ENCODE measurements around the gene AUTS2.

AUTS2 gene

DNA sequence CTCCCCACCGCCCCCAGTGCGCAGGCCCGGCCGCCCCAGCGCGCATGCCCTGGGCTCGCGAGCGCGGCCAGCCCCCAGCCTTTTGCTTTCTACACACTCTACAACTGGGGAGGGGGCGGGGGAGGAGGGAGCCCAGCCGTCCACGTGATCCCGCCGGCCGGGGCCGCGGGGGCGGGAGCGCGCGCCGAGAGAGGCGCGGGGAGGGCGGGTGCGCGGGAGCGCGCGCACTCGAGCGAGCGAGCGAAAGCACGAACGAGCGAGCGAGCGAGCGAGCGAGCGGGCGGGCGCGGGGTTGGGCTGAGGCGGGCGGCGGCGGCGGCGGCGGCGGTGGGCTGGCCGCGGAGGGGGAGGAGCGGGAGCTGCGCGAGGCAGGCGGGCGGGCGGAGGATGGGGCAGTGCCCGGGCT lies at the start of gene AUTS2:
Gene AUTS2, plus strand, starts transcription at position 395 of the 406 bp plus-strand sequence. CDS start 1,179 bp downstream, outside the sequence.
- ChIA-PET POLR2A (no interaction called here), CTCF (no interaction called here)
- peak; percentile 21 for DNase-seq (ENCODE audit: low read depth, low spot score)
- TF ChIP-seq, protein P1, sequence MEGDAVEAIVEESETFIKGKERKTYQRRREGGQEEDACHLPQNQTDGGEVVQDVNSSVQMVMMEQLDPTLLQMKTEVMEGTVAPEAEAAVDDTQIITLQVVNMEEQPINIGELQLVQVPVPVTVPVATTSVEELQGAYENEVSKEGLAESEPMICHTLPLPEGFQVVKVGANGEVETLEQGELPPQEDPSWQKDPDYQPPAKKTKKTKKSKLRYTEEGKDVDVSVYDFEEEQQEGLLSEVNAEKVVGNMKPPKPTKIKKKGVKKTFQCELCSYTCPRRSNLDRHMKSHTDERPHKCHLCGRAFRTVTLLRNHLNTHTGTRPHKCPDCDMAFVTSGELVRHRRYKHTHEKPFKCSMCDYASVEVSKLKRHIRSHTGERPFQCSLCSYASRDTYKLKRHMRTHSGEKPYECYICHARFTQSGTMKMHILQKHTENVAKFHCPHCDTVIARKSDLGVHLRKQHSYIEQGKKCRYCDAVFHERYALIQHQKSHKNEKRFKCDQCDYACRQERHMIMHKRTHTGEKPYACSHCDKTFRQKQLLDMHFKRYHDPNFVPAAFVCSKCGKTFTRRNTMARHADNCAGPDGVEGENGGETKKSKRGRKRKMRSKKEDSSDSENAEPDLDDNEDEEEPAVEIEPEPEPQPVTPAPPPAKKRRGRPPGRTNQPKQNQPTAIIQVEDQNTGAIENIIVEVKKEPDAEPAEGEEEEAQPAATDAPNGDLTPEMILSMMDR (IDR thresholded peaks at IDR 0.05; ENCODE audit: insufficient read depth, low read length, missing control alignments) = no peak
- peak within 1 kb of the TSS; percentile 82 for H3K4me3 ChIP-seq (ENCODE audit: low read depth, low read length)

DNA sequence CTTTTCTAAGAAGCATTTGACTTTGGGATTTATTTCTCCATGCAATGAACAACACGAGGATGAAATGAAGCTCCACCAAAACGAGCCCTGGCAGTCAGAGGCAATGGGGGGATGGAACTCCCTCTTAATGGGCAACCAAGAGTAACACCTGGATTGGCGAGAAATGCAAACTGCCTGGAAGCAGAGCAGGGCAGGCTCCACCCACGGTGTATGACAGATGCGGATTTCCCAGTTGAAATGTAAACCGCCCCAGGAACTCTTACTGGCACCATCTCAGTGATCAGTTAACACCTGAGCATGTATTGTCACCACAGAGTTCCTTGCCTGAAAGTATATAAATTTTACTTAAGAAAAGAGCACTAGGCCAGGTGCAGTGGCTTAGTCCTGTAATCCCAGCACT lies 47.3 kb upstream of the AUTS2 start:
- ChIA-PET CTCF (interaction anchor here (0.6 kb wide), 1 partner anchor 14 kb away, joined by 3 read pairs; no protein-coding TSS in a partner anchor), POLR2A (no interaction called here)
- H3K4me3 ChIP-seq (ENCODE audit: low read depth, low read length) = no peak overlapping the region
- DNase-seq (ENCODE audit: low read depth, low spot score) = no peak
- TF ChIP-seq, protein P1 (IDR thresholded peaks at IDR 0.05; ENCODE audit: insufficient read depth, low read length, missing control alignments) = no peak

DNA sequence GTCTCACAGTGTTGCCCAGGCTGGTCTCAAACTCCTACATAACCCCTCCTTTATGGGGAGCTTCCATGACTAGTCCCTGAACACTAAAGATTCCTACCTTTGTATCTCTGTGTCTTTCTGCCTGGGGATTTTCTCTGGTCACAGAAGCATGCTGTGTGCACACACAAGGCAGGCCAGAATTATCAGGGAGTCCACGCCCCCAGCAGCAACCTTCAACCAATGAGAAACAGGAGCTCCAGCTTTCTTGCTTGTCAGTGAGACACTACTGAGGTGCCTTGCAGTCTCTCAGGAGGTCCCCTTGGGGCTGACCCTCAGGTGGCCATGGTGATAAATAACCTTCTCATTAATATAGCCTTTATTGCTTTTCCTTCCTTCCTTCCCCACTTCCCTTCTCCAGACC lies 45.1 kb upstream of the AUTS2 start:
- no peak for DNase-seq (ENCODE audit: low read depth, low spot score)
- POLR2A ChIA-PET = no interaction called here
- CTCF ChIA-PET = no interaction called here

DNA sequence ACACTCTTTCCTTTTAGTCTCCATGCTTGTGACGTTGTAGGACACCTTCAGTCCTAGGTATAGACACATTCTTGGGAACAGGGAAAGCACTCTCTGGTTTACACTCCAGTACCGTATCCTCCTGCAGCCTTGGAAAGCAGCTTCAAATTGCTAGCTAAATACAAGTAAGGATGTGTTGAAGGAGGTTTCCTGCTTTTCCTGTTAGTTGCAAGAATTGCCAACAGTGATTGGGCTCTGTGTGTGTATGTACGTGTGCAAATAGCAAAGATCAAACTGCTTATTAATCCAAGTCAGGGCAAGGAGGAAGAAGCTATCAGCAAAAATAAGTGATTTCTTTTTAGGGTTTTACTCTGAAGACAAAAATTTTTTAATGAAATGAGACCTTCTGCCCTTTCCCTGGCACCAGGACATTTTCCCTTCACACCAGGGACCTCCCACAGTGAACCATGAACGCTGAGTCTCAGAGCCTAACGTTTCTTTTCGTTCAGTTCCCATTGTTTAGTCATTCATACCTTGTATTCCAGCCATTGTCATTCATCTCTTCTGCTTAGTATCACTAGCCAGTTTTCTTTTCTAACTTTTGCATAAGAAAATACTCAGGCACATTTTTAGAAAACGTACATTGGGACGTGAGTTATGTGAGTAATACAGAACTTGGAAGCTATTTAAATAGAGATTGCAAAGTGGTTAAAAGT lies 36.9 kb upstream of the AUTS2 start:
- CTCF ChIA-PET = no interaction called here
- POLR2A ChIA-PET = interaction anchor here (0.7 kb wide), 1 partner anchor 25 kb away, joined by 6 read pairs; no protein-coding TSS in a partner anchor
- H3K4me3 ChIP-seq (ENCODE audit: low read depth, low read length) = no peak overlapping the region
- TF ChIP-seq, protein P1 (IDR thresholded peaks at IDR 0.05; ENCODE audit: insufficient read depth, low read length, missing control alignments) = no peak
- DNase-seq (ENCODE audit: low read depth, low spot score) = no peak

More for the DNA sequence above, 45.1 kb upstream of the AUTS2 start:
- no peak overlapping the region for H3K4me3 ChIP-seq (ENCODE audit: low read depth, low read length)
- TF ChIP-seq, protein P1 (IDR thresholded peaks at IDR 0.05; ENCODE audit: insufficient read depth, low read length, missing control alignments) = no peak

DNA sequence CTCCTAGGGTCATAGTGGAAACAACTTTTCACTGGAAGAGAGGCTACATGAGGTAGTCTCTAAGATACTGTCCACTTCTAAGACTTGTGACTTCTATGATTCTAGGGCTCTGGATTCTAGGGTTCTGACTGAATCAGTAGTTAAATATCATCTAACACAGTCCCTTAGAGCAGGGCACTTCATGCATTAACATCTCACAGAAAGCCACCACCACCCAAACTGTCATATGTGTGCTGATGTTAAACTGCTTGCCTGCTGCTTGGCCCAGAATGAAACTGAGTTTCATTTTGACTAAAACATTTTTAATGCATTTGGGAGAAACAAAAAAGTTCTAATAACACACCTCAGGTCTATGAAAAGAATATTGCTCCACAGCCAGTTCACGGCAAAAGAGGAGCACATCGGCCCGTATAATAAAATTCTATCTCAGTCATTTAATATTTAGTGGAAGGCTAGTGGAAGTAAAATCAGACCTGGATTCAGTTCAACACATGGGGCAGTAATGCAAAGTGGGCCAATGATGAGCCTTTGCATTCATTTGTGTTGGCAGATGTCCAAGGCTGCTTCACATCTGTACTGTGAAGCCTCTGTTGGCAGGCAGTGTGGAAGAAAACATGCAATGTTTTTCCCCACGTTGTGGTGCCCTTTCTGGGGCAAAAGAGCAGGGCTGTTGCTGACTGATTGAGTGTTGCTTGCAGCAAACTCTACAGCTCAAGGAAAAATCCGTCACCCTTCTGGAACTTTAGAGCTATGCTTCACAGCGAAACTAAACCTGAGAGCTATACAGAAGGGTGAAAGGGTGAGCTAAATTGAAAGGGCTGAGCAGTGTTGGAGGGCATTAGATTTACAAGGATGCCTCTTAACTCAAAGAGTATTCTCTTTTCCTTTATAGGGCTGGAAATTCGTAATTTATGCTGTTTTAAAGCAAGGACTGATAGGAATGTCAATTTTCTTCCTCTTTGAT lies 33.5 kb upstream of the AUTS2 start:
- POLR2A ChIA-PET = no interaction called here
- CTCF ChIA-PET = no interaction called here
- DNase-seq (ENCODE audit: low read depth, low spot score) = no peak
- no peak overlapping the region for H3K4me3 ChIP-seq (ENCODE audit: low read depth, low read length)
- TF ChIP-seq, protein P1 (IDR thresholded peaks at IDR 0.05; ENCODE audit: insufficient read depth, low read length, missing control alignments) = no peak

DNA sequence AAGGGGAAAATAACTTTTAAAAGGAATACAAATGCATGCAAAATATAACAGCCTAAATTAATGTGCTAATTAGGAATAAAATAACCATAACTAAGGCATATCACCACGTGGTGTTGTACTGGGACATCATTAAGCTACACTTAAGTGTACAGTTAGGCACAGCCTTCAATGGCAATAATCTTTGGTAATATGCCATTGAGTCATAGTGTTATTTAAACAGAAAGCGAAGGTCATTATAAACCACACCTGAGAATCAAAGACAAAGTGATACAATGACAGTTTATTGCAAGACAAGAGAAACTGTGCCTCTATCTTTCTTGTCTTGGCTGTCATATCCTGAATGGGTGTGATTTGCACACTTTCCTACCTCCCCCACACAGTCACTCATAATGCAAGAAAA lies 30.5 kb upstream of the AUTS2 start:
- ChIA-PET POLR2A (no interaction called here), CTCF (no interaction called here)
- DNase-seq (ENCODE audit: low read depth, low spot score) = no peak
- H3K4me3 ChIP-seq (ENCODE audit: low read depth, low read length) = no peak overlapping the region
- TF ChIP-seq, protein P1 (IDR thresholded peaks at IDR 0.05; ENCODE audit: insufficient read depth, low read length, missing control alignments) = no peak
